Measurements from ENCODE around the gene CORO2A. TPM values are rescaled to one million over a fixed set of nuclear protein-coding genes. Genes with fewer than 3 reads are reported as not detected.

CORO2A gene
- total and polyA plus RNA-seq, 10 of the 15 experiments (the other 5 are each of a cell fraction or from before 2014, with no cell fraction given) = 1.0 to 5.3 (median 3.5) TPM

- no peak for TF ChIP-seq PAX8 (IDR thresholded peaks at IDR 0.05)
- TF ChIP-seq RUNX3 (IDR thresholded peaks at IDR 0.05; ENCODE audit: low read length) = no peak
- no peak for TF ChIP-seq RBBP5 (conservative IDR thresholded peaks at IDR 0.05)
- no peak for TF ChIP-seq MYB (IDR thresholded peaks at IDR 0.05; ENCODE audit: borderline replicate concordance, low read depth, low read length)
- no peak for TF ChIP-seq CHD1 (IDR thresholded peaks at IDR 0.05; ENCODE audit: low read depth, low read length)
- no peak for TF ChIP-seq TBL1XR1 (IDR thresholded peaks at IDR 0.05; ENCODE audit: low read depth, low read length)
- TF ChIP-seq SMAD1 (IDR thresholded peaks at IDR 0.05; ENCODE audit: low read depth, partially characterized antibody) = no peak
- no peak for TF ChIP-seq MAX (IDR thresholded peaks at IDR 0.05; ENCODE audit: low read depth, low read length)
- no peak for TF ChIP-seq USF2 (IDR thresholded peaks at IDR 0.05; ENCODE audit: borderline replicate concordance, low read depth, low read length)
- no peak for TF ChIP-seq E2F4 (IDR thresholded peaks at IDR 0.05; ENCODE audit: low read depth, low read length)
Measured at GRCh38 chr9:98211260-98211659, 18.8 kb upstream of the CORO2A start.

More at GRCh38 chr9:98211260-98211659, 18.8 kb upstream of the CORO2A start:
- intact Hi-C loops (cut with micrococcal nuclease; ENCODE audit: unreplicated experiment) (no loop called here), in situ Hi-C loops (cut with MboI) (no loop called here)
- no TSS peak for BruUV-seq (replicated peaks)
- Histone ChIP-seq H3K9ac (ENCODE audit: control insufficient read depth, insufficient read depth, low read length) (no peak overlapping the region), H3K4me1 (ENCODE audit: control insufficient read depth, insufficient read depth, low read length) (no peaks in the 10 kb centered on the region), H2AFZ (ENCODE audit: control insufficient read depth, low read depth, low read length) (no peak overlapping the region), H3K9me3 (replicated peaks; ENCODE audit: control insufficient read depth, insufficient read depth, low read length) (no peaks in the 10 kb centered on the region), H4K20me1 (ENCODE audit: control insufficient read depth, insufficient read depth) (no peaks in the 10 kb centered on the region), H3K79me2 (ENCODE audit: control insufficient read depth, insufficient read depth, low read length) (no peaks in the 10 kb centered on the region), H3K27me3 (replicated peaks in 1 of 2; ENCODE audit: control insufficient read depth in 2 of 2, insufficient read depth in 2 of 2, low read length in 1 of 2) (no peaks in the 10 kb centered on the region; a peak in 1 of 4 replicates), H3K4me2 (ENCODE audit: control insufficient read depth, insufficient read depth) (no peak overlapping the region), H3K4me3 (no peak overlapping the region), H3K27ac (ENCODE audit: control insufficient read depth, insufficient read depth) (no peak overlapping the region), H3K36me3 (ENCODE audit: control insufficient read depth in 2 of 2, insufficient read depth in 2 of 2, low read length in 1 of 2) (no peaks in the 10 kb centered on the region)
- DNase-seq (ENCODE audit: low read depth, low spot score) = no peak
- ChIA-PET SMC1A (ENCODE audit: uncharacterized antibody, unreplicated experiment) (interaction anchor here (0.9 kb wide), 1 partner anchor 93 kb away, joined by 3 read pairs; no protein-coding TSS in a partner anchor), RAD21 (ENCODE audit: unreplicated experiment) (interaction anchor here (1.4 to 1.7 kb wide), 2 partner anchors 44 to 53 kb away, joined by 3 to 4 read pairs; partner anchors contain the start of gene TBC1D2), POLR2A (interaction anchor here (0.6 to 1.2 kb wide), 2 partner anchors 13 to 139 kb away, joined by 3 read pairs; no protein-coding TSS in a partner anchor), CTCF (no interaction called here)
- no peak for FAIRE-seq
- no peak for ATAC-seq
- 64% methylated on average over 3 of the region's 3 CpGs for WGBS (ENCODE audit: insufficient coverage, insufficient replicate concordance, low lambda C conversion rate, missing lambda C conversion rate)
